Activated B cell treated with CpG ODN at 0.5 μM for 24 hours (primary cell): ENCODE data around the gene CCDC70. TPM values are rescaled to one million over a fixed set of nuclear protein-coding genes. Genes with fewer than 3 reads are reported as not detected.

Experiments
- ATAC-seq: fragments of 200-7000 bp; cut with Tn5 transposase; one replicate; pipeline ENCODE4 v1.10.0; 2021; ENCODE audit warnings: low read depth, mild to moderate bottlenecking, moderate library complexity
- CTCF ChIA-PET: fragments of 350-600 bp; sonication (Branson Sonifier 250); formaldehyde crosslinking; loops from one replicate; lab custom pipeline; 2021; ENCODE audit warnings: antibody characterized with exemption; lab: Charles Lee
- POLR2A ChIA-PET: fragments of 350-600 bp; sonication (Branson Sonifier 250); formaldehyde crosslinking; loops from one replicate; lab custom pipeline; 2021; ENCODE audit warnings: antibody characterized with exemption; lab: Charles Lee
- DNase-seq: peaks from one replicate; pipeline ENCODE4 v3.0.0; 2022
- H3K27ac Mint-ChIP-seq: one replicate; pipeline ENCODE4 v1.8.0; 2020; ENCODE audit warnings: mixed read lengths
- H3K27me3 Mint-ChIP-seq: one replicate; pipeline ENCODE4 v1.8.0; 2021; ENCODE audit warnings: mixed read lengths
- H3K36me3 Mint-ChIP-seq: one replicate; pipeline ENCODE4 v1.8.0; 2021; ENCODE audit warnings: low read depth, mixed read lengths
- H3K4me1 Mint-ChIP-seq: one replicate; pipeline ENCODE4 v1.8.0; 2021; ENCODE audit warnings: mixed read lengths
- H3K4me3 Mint-ChIP-seq: one replicate; pipeline ENCODE4 v1.8.0; 2020; ENCODE audit warnings: mild to moderate bottlenecking, mixed read lengths
- H3K9me3 Mint-ChIP-seq: one replicate; pipeline ENCODE4 v1.8.0; 2020; ENCODE audit warnings: mixed read lengths
- CTCF ChIP-seq: fragments of 200-600 bp; IDR thresholded peaks from one replicate; pipeline ENCODE4 v1.8.0; 2022; ENCODE audit warnings: antibody characterized with exemption, mild to moderate bottlenecking
- intact Hi-C: fragments of 100-400 bp; cut with micrococcal nuclease; formaldehyde crosslinking; loops from one replicate; pipeline ENCODE4 v1.15.1; 2024
- total RNA-seq: library from RNA; stranded (reverse); gene quantifications from 2 replicates; pipeline ENCODE4 v1.2.3, GENCODE V29; 2022

CCDC70 gene
- total RNA-seq, 1 donor from 2014 or later, result not detected

DNA sequence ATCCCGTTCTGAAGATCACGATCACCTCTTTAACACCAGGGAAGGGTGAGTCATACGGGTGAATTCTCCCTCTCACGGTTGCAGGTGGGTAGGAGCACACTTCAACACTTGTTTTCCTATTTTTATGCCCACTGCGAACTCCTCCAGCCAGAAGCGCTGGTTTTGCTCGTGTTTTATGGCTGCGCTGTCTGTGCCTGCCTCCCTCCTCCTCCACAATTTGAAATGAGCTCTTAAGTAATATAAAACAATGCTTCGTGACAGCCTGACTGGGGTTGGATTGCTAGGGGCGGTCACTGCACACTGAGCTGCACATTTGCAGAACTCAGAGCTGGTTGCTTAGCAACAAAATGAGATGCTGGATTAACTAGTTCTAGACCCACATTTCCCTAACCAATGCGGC lies 12.9 kb downstream of the CCDC70 start:
- ChIA-PET POLR2A (no interaction called here), CTCF (interaction anchor here (0.6 kb wide), 1 partner anchor 465 kb away, joined by 3 read pairs; no protein-coding TSS in a partner anchor)
- DNase-seq, result no peak
- H3K4me1 Mint-ChIP-seq, result no peaks in the 10 kb centered on the region
- H3K36me3 Mint-ChIP-seq, result no peaks in the 10 kb centered on the region
- H3K9me3 Mint-ChIP-seq, result no peaks in the 10 kb centered on the region
- no peak overlapping the region for H3K27ac Mint-ChIP-seq
- TF ChIP-seq CTCF, result no peak
- intact Hi-C loops, result no loop called here
- peaks cover 4% of the 10 kb centered on the region for H3K27me3 Mint-ChIP-seq
- no peak overlapping the region for H3K4me3 Mint-ChIP-seq
- ATAC-seq, result no peak

DNA sequence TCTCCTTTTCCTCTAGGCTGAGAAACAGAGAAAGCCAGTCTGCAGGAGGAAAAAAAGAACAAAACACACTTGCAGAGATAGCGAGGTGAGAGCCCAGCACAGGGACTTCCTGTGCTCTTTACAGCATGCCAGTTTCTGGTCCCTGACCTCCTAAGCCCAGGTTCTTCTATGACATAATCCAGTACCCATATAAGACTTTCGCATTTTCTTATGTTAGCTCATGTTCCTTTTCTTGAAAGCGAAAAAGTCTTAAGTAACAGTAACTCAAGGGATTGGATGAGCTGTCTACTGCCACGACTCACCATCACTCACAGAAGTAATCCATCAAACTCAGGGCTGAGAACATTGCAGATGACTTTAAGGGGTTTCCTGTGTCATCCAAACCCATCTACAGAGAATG lies 17.4 kb downstream of the CCDC70 start:
- POLR2A ChIA-PET, result no interaction called here

DNA sequence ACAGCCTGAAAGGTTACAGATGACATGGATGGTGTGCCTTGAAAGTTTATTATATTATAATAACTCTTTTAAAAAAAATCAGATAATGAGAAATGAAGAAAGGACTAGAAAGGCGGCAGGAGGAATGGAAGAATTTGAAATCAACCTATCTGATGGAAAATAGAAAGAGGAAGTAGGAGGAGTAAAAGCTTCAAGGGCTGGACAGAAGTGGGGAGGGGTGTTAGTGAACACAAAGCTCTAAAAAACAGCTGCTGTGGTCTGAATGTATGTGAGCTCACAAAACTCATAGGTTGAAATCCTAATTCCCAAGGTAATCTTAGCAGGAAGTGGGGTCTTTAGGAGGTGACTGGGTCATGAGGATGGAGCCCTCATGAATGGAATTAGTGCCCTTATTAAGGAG lies 19.5 kb downstream of the CCDC70 start:
- Mint-ChIP-seq H3K27ac (no peak overlapping the region), H3K9me3 (peaks cover 15% of the 10 kb centered on the region), H3K4me3 (no peak overlapping the region), H3K27me3 (no peaks in the 10 kb centered on the region), H3K4me1 (no peaks in the 10 kb centered on the region), H3K36me3 (no peaks in the 10 kb centered on the region)
- CTCF ChIA-PET, result no interaction called here
- no peak for TF ChIP-seq CTCF
- ATAC-seq, result no peak
- intact Hi-C loops, result no loop called here
- POLR2A ChIA-PET, result no interaction called here
- no peak for DNase-seq

More for the DNA sequence above, 17.4 kb downstream of the CCDC70 start:
- Mint-ChIP-seq H3K4me3 (no peak overlapping the region), H3K9me3 (peaks cover 10% of the 10 kb centered on the region), H3K36me3 (no peaks in the 10 kb centered on the region), H3K4me1 (no peaks in the 10 kb centered on the region), H3K27ac (no peak overlapping the region), H3K27me3 (peaks cover 4% of the 10 kb centered on the region)
- DNase-seq (no peak), ATAC-seq (no peak)
- intact Hi-C loops, result no loop called here
- CTCF ChIA-PET, result no interaction called here
- TF ChIP-seq CTCF, result no peak

GRCh38 chr13:51882570-51883225 lies 20.9 kb downstream of the CCDC70 start:
- Mint-ChIP-seq H3K36me3 (no peaks in the 10 kb centered on the region), H3K27me3 (no peaks in the 10 kb centered on the region), H3K4me3 (no peak overlapping the region), H3K27ac (no peak overlapping the region), H3K9me3 (peaks cover 15% of the 10 kb centered on the region), H3K4me1 (no peaks in the 10 kb centered on the region)
- ChIA-PET CTCF (no interaction called here), POLR2A (no interaction called here)
- ATAC-seq, result no peak
- no peak for DNase-seq
- intact Hi-C loops, result no loop called here
- TF ChIP-seq CTCF, result no peak

DNA sequence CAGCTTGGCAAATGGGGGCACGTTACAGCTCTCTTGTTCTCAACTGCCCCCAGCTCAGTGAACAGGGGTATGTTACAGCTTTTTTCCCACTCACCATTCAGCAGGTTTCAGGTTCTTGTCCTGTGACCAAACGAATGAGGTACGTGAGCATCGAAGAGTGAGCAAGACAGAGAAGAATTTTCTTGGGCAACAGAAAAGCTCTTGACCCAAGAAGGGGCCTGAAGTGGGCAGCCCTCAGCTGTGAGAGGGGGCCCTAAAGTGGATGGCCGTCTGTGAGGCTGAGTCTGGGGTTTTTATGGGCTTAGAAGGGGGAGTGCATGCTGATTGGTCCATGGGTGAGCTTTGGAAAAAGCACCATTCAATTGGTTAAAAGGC lies 21.4 kb downstream of the CCDC70 start:
- POLR2A ChIA-PET, result no interaction called here
- no peak for TF ChIP-seq CTCF
- ATAC-seq (no peak), DNase-seq (no peak)
- CTCF ChIA-PET, result no interaction called here
- Mint-ChIP-seq H3K9me3 (peaks cover 15% of the 10 kb centered on the region), H3K27ac (no peak overlapping the region), H3K27me3 (no peaks in the 10 kb centered on the region), H3K4me3 (no peak overlapping the region), H3K36me3 (no peaks in the 10 kb centered on the region), H3K4me1 (no peaks in the 10 kb centered on the region)
- intact Hi-C loops, result no loop called here
